GM21786 (cell line): ENCODE measurements around the gene ACOT13.
"Not testable (repeated sequence)": the region's sequence is repeated elsewhere in the genome, so short reads cannot be mapped to it uniquely, and the experiment has no call there.

ENCODE experiments used
- ATAC-seq: cut with Tn5 transposase; IDR thresholded peaks from one replicate; pipeline ENCODE4 v1.9.1; 2021; ENCODE audit not compliant: unreplicated experiment

ACOT13 gene

DNA sequence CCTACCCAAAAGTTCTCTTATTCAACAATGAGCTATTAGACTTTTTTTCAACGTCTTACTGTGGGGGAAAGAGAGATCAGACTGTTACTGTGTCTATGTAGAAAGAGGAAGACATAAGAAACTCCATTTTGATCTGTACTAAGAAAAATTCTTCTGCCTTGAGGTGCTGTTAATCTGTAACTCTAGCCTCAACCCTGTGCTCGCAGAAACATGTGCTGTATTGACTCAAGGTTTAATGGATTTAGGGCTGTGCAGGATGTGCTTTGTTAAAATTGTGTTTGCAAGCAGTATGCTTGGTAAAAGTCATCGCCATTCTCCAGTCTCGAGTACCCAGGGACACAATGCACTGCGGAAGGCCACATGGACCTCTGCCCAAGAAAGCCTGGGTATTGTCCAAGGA is 5.1 kb upstream of the ACOT13 start:
- not testable (repeated sequence) for ATAC-seq

GRCh38 chr6:24662236-24662635 is 4.6 kb upstream of the ACOT13 start:
- ATAC-seq, result no peak

GRCh38 chr6:24663189-24663588 is 3.7 kb upstream of the ACOT13 start:
- no peak for ATAC-seq

DNA sequence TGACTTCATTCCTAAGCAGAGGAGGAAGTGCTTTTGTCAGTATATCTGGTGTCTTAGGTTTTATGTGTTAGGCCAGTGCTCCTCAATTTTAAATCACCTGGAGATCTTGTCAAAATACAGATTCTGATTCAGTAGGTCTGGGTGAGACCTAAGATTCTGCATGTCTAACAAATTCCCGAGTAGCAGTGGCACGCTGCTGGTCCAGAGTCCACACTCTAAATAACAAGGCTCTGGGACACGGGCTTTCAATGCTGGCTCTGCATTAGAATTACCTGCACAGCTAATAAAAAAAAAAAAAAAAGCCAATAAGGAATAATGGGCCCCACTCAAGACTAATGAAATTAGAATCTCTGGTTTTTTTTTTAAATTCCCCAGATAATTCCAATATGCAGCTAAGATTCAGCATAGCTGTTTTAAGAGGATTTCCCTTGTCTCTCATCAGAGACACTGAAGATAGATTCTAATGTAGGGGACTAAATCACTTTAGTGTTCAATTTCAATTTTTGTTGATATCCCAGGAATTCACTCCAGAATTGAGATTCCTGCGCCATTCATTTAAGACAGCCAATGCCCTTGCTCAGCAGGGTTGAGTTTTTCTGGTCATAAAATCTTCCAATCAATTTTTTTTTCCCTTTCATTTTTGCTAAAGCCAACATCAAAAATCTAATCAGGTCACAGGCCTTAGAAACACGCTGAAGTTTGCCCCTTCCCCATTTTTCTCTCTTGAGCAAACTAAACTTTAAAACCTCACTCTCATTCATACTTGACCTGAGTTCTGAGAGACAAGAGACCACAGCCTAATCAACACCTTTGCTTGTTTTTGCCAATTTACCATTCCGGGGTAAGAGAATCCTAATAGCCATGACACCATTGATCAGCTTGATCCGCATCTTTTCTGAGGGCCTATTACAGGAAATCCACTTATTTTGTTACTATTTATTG is 2.6 kb upstream of the ACOT13 start:
- no peak for ATAC-seq

DNA sequence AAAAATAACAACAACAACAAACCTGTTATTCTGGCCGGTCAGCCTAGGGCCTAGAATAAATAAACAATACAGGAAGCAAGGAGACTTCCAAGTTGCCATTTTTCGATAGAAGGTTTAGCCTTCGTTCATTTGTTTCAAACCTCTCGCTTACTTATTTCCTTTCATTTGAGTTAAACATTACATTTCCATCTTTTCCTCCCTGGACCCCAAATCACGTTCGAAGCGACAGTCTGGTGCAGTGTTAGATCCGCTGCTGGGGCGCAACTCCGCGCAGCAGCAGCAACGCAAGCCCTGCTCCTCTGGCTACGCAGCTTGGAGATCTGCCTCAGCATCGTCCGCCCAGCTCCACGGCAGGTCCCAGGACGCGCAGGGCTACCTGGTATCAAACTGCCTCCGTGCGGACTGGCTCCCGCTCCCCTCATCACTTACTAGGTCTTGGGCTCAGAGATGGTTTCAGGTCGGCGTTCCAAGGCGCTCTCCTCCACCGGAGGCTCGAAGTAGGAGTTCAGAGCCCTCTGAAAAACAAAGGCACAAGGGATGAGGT is 708 bp upstream of the ACOT13 start:
- peak; percentile 25 for ATAC-seq

GRCh38 chr6:24667378-24667803 is 514 bp downstream of the ACOT13 start:
- no peak for ATAC-seq

DNA sequence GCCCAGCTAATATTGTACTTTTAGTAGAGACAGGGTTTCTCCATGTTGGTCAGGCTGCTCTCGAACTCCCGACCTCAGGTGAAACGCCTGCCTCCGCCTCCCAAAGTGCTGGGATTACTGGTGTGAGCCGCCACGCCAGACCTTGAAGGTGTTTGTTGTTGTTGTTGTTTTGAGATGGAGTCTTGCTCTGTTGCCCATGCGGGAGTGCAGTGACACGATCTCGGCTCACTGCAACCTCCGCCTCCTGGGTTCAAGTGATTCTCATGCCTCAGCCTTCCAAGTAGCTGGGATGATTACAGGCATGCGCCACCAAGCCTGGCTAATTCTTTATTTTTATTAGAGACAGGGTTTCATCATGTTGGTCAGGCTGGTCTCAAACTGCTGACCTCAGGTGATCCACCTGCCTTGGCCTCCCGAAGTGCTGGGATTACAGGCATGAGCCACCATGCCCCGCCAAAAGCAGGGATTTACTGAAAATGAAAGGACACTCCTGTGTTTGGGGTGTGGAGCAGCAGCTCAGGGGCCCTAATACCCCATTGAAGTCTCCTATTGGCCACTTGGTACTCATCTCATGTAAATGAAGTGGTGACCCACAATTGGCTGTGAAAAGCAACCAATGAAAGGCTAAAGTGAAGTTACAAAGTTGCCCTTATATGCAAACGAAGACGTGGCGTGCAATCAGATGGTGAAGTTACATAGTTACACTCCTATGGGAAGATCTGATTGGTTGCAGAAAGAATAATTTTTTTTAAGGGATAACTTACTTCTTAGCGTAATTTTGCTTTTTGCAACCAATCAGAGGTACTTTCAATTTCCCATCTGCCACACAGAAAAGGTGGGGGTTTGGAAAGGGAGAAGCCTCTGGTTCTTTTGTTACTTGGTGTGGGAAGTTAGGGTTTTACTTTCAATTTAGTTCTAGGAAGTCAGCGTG is 1.5 kb downstream of the ACOT13 start:
- not testable (repeated sequence) for ATAC-seq

DNA sequence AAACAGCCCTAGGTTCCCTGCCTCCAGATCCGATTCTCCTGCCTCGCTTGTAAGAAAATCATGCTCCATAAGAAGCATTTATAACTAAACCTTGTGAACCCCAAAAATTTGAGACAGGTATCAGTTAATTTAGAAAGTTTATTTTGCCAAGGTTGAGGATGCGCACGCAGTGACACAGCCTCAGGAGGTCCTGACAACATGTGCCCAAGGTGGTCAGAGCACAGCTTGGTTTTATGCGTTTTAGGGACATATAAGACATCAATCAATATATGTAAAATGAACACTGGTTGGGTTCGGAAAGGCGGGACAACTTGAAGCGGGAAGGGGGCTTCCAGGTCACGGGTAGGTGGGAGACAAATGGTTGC is 2.1 kb downstream of the ACOT13 start:
- no peak for ATAC-seq

DNA sequence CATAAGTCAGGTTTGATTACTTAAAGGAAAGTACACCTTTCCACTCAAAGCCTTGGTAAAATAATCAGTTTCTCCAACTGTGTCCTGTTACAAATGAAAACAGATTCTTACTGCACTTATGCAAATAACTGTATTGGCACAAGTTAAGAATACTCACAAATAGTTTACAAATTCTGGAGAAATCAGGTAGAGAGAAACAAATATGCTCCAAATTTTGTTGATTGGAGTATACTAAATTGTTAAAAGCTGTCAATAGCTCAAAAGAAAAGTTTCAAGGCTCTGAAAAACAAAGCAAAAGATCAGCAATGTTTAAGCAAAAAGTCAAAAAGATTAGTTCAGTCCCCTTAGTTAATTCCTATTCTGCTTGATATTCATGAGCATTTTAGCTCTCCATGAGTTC is 3.6 kb downstream of the ACOT13 start:
- ATAC-seq, result not testable (repeated sequence)

- ATAC-seq, result not testable (repeated sequence)
Observed at GRCh38 chr6:24671077-24671476, 4.2 kb downstream of the ACOT13 start.

DNA sequence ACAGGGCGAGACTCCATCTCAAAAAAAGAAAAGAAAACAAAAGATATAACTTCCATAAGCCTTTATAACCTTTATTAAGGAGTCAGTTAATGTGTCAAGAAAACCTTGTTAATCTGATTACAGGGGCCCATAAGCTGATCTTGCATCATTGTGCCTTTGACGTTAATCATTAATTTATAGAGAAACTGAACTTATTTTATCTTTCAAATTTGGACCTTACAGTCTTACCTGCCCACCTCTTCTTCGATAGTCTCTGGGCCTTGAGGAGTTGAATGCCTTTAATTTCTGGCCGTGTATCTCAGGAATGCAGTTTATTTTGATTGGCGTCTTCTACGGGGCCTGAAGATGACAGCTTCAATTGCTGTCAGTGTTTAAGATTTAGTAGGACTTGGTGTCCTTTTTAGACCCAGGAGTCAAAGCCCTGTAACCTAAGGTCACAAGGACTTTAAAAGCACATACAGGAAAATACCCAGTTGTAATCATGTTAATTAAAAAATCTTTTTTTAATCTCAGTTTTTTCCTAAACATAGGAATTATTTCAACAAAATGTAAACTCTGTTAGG is 5.8 kb downstream of the ACOT13 start:
- ATAC-seq, result no peak

DNA sequence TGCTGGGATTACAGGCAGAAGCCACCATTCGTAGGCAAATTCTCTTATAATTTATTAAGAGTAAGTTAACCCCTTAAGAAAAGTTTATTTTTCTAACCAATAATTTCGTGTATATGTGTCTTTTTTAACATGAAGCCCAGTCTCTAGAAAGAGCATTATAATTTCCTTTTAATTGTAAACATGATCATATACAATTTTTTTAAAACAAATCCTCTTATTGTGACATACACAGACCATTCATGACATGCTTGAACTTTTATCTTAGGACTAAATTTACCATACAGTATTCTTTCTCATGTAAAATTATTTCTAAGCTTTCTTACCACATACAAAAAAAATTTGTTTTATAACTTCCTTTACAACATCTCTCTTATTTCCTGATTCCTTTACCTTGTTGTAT is 6.7 kb downstream of the ACOT13 start:
- no peak for ATAC-seq

GRCh38 chr6:24678792-24679352 is 12.0 kb downstream of the ACOT13 start:
- not testable (repeated sequence) for ATAC-seq

DNA sequence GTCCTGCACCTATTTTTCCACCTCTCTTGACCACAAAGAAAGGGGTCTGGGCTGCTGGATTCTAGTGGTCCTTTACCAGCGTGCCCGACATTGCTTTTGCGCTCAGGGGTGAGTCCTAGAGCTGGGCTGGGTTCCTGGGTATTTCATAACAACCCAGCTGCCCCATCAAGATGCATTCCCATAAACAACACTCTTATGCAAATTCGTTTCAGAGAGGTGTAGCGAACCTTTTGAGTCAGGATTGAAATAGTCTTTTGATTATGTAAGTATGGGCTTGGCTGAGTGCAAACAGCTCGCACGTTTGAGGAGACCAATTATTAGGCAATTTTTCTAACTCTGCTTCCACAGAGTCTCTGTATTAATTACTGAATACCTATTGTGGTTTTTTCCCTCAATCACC is 13.7 kb downstream of the ACOT13 start:
- no peak for ATAC-seq

- no peak for ATAC-seq
Observed at GRCh38 chr6:24683297-24684296, 16.7 kb downstream of the ACOT13 start.

DNA sequence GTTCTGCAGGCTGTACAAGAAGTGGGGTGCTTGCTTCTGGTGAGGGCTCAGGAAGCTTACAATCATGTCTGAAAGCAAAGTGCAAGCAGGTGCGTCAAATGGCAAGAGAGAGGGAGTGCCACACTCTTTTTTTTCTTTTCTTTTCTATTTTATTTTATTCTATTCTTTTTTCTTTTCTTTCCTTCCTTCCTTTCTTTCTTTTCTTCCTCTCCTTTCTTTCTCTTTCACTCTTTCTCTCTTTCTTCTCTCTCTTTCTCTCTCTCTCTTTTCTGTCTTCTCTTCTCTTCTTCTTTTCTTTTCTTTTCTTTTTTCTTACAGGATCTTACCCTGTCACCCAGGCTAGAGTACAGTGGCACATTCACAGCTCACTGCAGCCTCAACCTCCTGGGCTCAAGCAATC is 19.5 kb downstream of the ACOT13 start:
- ATAC-seq, result no peak

DNA sequence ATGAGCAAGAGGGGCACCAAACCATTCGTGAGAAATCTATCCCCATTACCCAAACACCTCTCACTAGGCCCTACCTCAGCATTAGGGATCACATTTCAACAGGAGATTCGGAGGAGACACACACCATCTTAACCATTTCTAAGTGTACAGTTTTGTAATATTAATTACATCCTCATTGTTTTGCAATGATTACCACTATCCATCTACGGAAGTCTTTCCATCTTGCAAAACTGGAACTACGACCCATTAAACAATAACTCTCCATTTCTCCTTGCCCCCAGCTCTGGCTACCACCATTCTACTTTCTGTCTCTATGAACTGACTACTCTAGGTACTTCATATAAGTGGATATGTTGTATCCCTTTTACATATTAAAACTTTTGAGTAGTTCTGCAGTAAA is 20.1 kb downstream of the ACOT13 start:
- ATAC-seq, result no peak

DNA sequence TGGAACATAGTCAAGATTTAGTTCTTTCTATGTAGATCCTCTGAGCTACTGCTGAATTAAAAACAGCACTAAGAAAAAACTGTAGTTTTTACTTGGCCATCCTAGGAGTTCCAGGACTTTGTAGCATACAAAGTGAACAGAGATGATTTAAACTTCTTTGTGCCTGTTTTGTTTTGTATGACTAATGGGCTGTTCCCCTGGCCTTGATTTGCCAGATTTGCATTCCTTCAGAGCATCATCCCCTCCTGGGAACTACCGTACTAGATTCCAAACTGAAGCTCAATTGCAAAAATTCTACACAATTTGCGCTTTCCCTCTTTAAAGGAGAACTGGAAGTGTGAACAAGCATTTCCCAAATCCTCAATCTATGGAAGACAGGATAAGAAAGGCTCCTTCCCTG is 23.1 kb downstream of the ACOT13 start:
- no peak for ATAC-seq

DNA sequence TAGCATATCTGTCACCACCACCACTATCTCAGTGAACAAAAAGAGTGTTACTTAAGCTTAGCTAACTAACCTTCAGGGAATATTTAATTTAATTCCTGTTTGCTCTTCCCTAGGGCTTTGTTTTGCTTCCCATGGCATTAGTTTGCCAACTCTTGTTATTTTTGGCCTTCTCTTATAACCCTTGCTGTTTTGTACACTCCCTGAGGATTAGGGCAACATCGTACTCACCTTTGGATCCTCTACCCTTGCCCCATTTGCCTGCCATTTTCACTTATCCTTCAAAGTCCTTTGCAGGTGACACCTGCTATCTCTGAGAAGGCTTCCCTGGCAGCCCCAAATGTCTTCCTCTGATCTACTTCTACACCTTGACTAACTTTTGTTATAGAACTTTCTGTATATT is 23.7 kb downstream of the ACOT13 start:
- ATAC-seq, result no peak

DNA sequence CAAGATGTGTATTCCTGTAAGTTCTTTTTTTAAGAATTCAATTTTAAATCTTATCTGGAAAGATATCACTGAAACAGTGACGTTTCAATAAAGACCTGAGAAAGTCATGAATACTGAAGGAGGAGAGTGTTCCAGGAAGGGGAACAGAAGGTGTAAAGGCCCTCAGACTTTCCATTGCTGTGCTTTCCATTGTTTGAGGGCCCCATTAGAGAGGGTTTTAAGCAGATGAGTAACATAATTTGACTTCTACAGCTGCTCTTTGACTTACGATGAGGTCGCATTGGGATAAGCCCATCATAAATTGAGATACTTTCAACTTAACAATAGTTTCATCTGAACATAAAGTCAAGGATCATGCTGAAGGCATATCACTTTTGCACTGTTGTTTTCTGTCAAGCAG is 24.7 kb downstream of the ACOT13 start:
- no peak for ATAC-seq
